ENCODE measurements around the gene RASGRP2.

RASGRP2 gene

DNA sequence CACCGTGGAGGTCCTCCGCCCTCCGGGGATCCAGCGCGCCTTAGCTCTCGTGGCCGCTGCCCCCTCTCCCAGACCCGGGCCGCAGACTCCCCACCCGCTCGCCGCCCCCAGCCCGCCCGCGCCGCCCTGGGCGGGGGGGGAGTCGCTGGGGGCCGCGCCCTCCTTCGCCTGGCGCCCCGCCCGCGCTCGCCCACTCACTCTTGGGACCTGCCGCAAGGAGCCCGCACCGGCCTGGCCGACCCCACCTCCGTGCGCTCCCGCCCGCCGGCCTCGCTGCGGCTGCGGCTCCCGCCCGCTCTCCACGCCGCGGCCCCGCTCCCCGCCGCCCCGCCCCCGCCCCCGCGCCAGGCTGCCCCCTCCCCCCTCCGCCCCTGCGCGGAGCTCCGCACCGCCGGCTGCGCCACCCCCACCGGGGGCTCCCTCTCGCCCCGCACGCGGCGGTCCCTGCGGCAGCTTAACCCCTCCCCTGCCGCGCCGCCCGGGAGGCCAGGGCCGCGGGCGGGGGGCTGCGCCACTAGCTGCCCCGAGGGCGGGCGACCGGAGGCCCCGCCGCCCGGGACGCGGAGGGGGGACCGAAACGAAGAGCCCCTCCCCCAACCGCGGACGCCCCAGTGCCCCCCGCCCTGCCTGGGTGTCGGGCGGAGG, 724 bp upstream of the RASGRP2 start:
- POLR2A ChIA-PET: interaction anchor here (0.5 to 2.1 kb wide), 4 partner anchors 15 to 582 kb away, joined by 3 to 8 read pairs (median 4); partner anchors contain the start of genes PYGM and SF1
- H3K4me1 ChIP-seq (ENCODE audit: control insufficient read depth, insufficient read depth, low read length): no peaks in the 10 kb centered on the region
- H3K27ac ChIP-seq (ENCODE audit: extremely low read depth, low read depth, low read length): no peak overlapping the region; the same call in 1 of the 2 replicates
- peak overlapping the region; percentile 20 for H3K4me3 ChIP-seq (ENCODE audit: low read depth, low read length)
- H3K36me3 ChIP-seq (ENCODE audit: control insufficient read depth in 2 of 2, insufficient read depth in 1 of 2, low read length in 2 of 2): no peaks in the 10 kb centered on the region
- TF ChIP-seq ZNF707 (tag by site-specific recombination; IDR thresholded peaks at IDR 0.05) (no peak), ZNF473 (tag by site-specific recombination; IDR thresholded peaks at IDR 0.05) (no peak), ZNF571 (tag by site-specific recombination; IDR thresholded peaks at IDR 0.05) (no peak), ZNF830 (tag by site-specific recombination; IDR thresholded peaks at IDR 0.05; ENCODE audit: low read depth) (no peak), ZNF341 (tag by site-specific recombination; IDR thresholded peaks at IDR 0.05; ENCODE audit: low read depth) (no peak), YY1 (tag by site-specific recombination; IDR thresholded peaks at IDR 0.05) (no peak), ZNF354C (tag by site-specific recombination; IDR thresholded peaks at IDR 0.05; ENCODE audit: borderline replicate concordance, low read depth) (no peak), ZNF274 (IDR thresholded peaks at IDR 0.05; ENCODE audit: low read length) (no peak), ZNF274 (tag by site-specific recombination; IDR thresholded peaks at IDR 0.05; ENCODE audit: borderline replicate concordance) (no peak), ZNF248 (tag by site-specific recombination; IDR thresholded peaks at IDR 0.05) (no peak), IKZF3 (tag by site-specific recombination; IDR thresholded peaks at IDR 0.05) (no peak), PRDM1 (tag by site-specific recombination; IDR thresholded peaks at IDR 0.05) (no peak), ZEB2 (tag by site-specific recombination; IDR thresholded peaks at IDR 0.05) (no peak)
- TF ChIP-seq, protein P1, sequence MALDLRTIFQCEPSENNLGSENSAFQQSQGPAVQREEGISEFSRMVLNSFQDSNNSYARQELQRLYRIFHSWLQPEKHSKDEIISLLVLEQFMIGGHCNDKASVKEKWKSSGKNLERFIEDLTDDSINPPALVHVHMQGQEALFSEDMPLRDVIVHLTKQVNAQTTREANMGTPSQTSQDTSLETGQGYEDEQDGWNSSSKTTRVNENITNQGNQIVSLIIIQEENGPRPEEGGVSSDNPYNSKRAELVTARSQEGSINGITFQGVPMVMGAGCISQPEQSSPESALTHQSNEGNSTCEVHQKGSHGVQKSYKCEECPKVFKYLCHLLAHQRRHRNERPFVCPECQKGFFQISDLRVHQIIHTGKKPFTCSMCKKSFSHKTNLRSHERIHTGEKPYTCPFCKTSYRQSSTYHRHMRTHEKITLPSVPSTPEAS (tag by site-specific recombination; IDR thresholded peaks at IDR 0.05): no peak
- no peaks in the 10 kb centered on the region for H3K9me3 ChIP-seq (ENCODE audit: control insufficient read depth, insufficient read depth, low read depth, low read length)
- CTCF ChIA-PET: interaction anchor here (0.5 to 3.9 kb wide), 14 partner anchors 8 to 401 kb away, joined by 3 to 22 read pairs (median 4); partner anchors contain the start of gene PYGM

DNA sequence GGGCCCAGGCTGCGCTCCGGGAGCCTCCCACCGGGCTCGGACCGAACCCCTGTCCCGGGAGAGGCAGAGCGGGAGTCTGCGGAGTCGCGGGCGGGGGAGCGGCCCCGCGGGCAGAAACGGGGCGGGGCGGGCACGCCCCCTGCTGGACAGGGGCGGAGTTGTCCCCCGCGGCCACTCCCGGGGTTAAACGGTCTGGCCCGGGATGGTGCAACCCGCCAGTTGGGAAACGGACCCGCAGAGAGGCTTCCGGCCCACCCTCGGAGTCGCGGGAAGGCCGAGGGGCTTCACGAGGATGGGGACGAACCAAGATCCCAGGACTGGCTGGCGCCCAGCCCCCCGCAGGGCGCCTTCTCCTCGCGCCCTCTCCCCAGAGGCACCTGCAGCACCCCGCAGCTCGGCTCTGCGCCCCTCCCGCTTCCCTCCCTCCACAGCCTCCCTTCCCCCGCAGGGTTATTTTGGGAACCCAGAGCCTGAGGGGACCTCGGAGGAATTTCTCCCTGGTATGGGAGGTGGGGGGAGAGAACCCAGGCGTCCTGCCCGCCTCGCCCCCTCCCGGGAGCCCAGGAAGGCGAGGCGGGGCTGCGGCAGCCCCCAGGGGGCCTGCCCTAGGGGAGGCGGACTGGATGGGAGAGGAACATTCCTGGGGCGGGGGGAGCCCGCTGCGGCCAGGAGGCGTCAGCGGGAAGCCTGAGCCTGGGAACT, 902 bp downstream of the RASGRP2 start:
- Histone ChIP-seq H3K36me3 (ENCODE audit: control insufficient read depth in 2 of 2, insufficient read depth in 1 of 2, low read length in 2 of 2) (no peaks in the 10 kb centered on the region), H3K4me1 (ENCODE audit: control insufficient read depth, insufficient read depth, low read length) (no peaks in the 10 kb centered on the region), H3K27ac (ENCODE audit: extremely low read depth, low read depth, low read length) (no peak overlapping the region), H3K4me3 (ENCODE audit: low read depth, low read length) (peak overlapping the region; percentile 30), H3K9me3 (ENCODE audit: control insufficient read depth, insufficient read depth, low read depth, low read length) (no peaks in the 10 kb centered on the region)
- ChIA-PET CTCF (interaction anchor here (0.6 to 4.6 kb wide), 19 partner anchors 8 to 957 kb away, joined by 3 to 31 read pairs (median 5); no protein-coding TSS in a partner anchor), POLR2A (interaction anchor here (1.0 kb wide), 1 partner anchor 36 kb away, joined by 3 read pairs; the partner anchor contains the start of gene SF1)
- TF ChIP-seq TRIM28 (IDR thresholded peaks at IDR 0.05; ENCODE audit: borderline replicate concordance, low read length): no peak
- no peak for TF ChIP-seq ZNF560 (tag by site-specific recombination; IDR thresholded peaks at IDR 0.05; ENCODE audit: borderline replicate concordance)
- TF ChIP-seq ZNF404 (tag by site-specific recombination; IDR thresholded peaks at IDR 0.05): no peak
- no peak for TF ChIP-seq ZNF426 (tag by site-specific recombination; IDR thresholded peaks at IDR 0.05)
- no peak for TF ChIP-seq SETDB1 (IDR thresholded peaks at IDR 0.05; ENCODE audit: insufficient read length, low read length)
- TF ChIP-seq ZNF660 (tag by site-specific recombination; IDR thresholded peaks at IDR 0.05): 0 out of 2 replicates have a peak, but pooled peaks have one; percentile 28
- TF ChIP-seq ZNF677 (tag by site-specific recombination; IDR thresholded peaks at IDR 0.05): no peak
- TF ChIP-seq KLF9 (tag by site-specific recombination; IDR thresholded peaks at IDR 0.05; ENCODE audit: low read depth): peak; percentile 84
- peak; percentile 43; the same call in 1 of the 2 replicates for TF ChIP-seq KLF10 (tag by site-specific recombination; IDR thresholded peaks at IDR 0.05)
- no peak for TF ChIP-seq ZNF600 (tag by site-specific recombination; IDR thresholded peaks at IDR 0.05)
- peak; percentile 79 for TF ChIP-seq KLF8 (tag by site-specific recombination; IDR thresholded peaks at IDR 0.05)
- TF ChIP-seq ZSCAN16 (tag by site-specific recombination; IDR thresholded peaks at IDR 0.05): no peak
- TF ChIP-seq, protein P2, sequence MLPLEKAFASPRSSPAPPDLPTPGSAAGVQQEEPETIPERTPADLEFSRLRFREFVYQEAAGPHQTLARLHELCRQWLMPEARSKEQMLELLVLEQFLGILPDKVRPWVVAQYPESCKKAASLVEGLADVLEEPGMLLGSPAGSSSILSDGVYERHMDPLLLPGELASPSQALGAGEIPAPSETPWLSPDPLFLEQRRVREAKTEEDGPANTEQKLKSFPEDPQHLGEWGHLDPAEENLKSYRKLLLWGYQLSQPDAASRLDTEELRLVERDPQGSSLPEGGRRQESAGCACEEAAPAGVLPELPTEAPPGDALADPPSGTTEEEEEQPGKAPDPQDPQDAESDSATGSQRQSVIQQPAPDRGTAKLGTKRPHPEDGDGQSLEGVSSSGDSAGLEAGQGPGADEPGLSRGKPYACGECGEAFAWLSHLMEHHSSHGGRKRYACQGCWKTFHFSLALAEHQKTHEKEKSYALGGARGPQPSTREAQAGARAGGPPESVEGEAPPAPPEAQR (tag by site-specific recombination; IDR thresholded peaks at IDR 0.05): no peak
- no peak for TF ChIP-seq ZNF155 (tag by site-specific recombination; IDR thresholded peaks at IDR 0.05)
- TF ChIP-seq ZNF24 (tag by site-specific recombination; IDR thresholded peaks at IDR 0.05): no peak
- no peak for TF ChIP-seq ZNF324 (tag by site-specific recombination; IDR thresholded peaks at IDR 0.05)
- no peak for TF ChIP-seq YY1 (tag by site-specific recombination; IDR thresholded peaks at IDR 0.05)
- no peak for TF ChIP-seq ZNF514 (tag by site-specific recombination; IDR thresholded peaks at IDR 0.05)
- peak; percentile 46; the same call in 1 of the 2 replicates for TF ChIP-seq ZEB2 (tag by site-specific recombination; IDR thresholded peaks at IDR 0.05)
- peak; percentile 75; the same call in 1 of the 2 replicates for TF ChIP-seq BCL11B (tag by site-specific recombination; IDR thresholded peaks at IDR 0.05; ENCODE audit: low read depth)

Data from HEK293 (cell line).